HK-2 (cell line): ENCODE measurements around the gene EXOSC3.

ENCODE experiments used
- DNase-seq: peaks from one replicate; pipeline ENCODE4 v3.0.0-alpha.2; 2018; ENCODE audit not compliant: unreplicated experiment

Gene EXOSC3

DNA sequence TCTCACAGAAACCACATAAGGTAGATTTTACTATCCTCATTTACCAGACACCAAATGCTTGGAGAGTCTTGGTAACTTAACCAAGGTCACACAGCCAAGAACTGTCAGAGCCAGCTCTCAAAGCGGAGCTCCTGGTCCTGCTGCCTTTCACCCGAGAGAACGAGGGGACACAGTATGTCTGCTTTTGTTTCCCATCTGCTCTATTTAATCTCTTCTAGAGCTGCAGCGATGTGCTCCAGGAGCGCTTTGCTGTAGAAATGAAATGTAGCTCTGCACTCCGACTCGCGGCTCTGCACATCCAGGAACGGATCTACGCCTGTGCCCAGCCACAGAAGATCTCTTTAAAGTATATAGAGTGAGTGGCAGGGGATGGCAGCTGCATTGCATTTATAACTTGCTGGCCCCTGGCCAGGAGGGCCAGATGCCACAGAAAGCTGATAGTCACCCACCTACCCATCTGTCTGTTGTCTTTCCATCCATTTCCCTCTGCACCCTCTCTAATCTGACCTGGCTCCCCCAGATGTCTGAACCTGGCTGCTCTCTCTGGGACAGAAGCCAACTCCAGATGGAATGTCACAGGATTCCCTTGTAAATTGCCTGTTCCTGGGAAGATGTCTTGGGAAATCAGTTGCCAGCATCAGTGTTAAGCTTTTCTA, 52.6 kb downstream of the EXOSC3 start:
- no peak for DNase-seq

DNA sequence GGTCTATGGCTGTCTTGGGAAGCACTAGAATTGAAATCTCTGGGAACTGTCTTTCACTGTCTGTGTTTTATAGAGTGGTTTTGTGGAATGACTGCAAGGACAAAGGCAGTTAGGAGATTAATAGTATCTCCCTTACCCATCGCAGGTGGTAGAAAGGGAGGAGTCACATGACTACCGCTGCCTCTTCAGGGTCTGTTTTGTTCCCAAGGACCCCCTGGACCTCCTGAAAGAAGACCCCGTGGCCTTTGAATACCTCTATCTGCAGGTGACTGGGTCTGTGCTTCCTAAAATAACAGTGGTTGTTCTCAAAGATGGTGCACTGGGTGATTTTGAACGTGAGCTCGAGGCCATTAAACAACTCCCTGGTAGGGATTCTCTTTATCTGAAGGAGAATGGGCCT, 54.0 kb downstream of the EXOSC3 start:
- DNase-seq = no peak

DNA sequence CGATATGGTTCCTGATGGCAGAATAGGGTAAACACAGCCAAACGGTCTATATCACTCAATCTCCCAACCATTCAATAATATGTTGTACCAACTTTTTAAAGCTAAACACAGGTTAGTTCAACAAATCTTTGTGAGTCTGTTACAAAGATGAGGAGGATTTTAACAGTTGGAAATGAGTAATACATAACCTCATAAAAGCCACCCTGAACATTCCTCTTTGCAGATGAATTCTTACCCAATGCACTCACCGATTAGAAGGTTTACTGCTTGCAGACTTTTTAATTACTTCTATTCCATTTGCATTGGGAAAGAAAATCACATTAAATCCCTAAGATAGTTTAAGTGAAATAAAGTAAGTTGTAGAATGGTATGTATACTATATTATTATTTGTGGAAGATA, 54.6 kb downstream of the EXOSC3 start:
- no peak for DNase-seq
